Lower leg skin (tissue), 3 donors: Measurements from ENCODE around the gene CELF2.

ENCODE experiments used
- POLR2A ChIP-seq, 2 donors: fragments of 450-650 bp; IDR thresholded peaks; one replicate each; pipeline ENCODE4 v1.6.1; 2016 to 2017; ENCODE audit warnings: antibody characterized with exemption in 2 of 2, mild to moderate bottlenecking in 1 of 2, moderate library complexity in 1 of 2
- TF ChIP-seq, protein P1 (sequence below), 3 donors: fragments of 450-650 bp; IDR thresholded peaks; one replicate each; pipeline ENCODE4 v1.5.1; 2016; ENCODE audit warnings: antibody characterized with exemption in 3 of 3, mild to moderate bottlenecking in 3 of 3, moderate library complexity in 2 of 3

DNA sequence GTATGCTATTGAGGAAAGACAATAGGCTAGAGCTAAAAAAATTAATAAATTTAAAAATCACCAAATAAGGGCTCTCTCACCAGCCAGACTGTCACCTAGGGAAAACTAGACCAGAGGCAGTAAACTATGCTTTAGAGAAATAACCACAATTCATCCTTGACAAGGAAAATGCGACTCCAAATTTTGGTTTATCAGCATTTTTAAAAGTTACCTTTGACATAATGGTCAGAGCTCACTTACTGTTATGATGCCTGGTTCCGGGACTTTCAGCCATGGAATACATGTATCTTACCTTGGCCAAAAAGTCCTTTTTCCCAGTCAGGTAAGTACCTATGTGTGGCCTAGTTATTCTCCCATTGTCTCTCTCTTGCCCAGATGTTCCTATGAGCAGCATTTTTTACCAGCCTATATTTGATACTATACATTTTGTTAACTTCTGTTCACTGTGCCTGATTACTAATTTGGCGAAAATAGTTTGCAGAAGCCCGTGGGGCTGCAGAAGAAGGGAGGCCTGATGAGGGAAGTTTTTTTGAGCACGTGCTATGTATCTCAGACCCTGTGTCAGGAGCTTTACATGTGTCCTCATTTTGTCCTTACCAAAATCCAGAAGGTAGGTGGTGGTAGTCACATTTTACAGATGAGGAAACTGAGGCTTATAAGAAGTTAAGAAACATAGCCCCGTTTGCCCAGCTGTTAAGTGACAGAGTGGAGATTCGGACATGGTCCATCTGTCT lies 149.7 kb downstream of the CELF2 start:
- TF ChIP-seq, protein P1, sequence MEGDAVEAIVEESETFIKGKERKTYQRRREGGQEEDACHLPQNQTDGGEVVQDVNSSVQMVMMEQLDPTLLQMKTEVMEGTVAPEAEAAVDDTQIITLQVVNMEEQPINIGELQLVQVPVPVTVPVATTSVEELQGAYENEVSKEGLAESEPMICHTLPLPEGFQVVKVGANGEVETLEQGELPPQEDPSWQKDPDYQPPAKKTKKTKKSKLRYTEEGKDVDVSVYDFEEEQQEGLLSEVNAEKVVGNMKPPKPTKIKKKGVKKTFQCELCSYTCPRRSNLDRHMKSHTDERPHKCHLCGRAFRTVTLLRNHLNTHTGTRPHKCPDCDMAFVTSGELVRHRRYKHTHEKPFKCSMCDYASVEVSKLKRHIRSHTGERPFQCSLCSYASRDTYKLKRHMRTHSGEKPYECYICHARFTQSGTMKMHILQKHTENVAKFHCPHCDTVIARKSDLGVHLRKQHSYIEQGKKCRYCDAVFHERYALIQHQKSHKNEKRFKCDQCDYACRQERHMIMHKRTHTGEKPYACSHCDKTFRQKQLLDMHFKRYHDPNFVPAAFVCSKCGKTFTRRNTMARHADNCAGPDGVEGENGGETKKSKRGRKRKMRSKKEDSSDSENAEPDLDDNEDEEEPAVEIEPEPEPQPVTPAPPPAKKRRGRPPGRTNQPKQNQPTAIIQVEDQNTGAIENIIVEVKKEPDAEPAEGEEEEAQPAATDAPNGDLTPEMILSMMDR (IDR thresholded peaks at IDR 0.05): no peak
- no peak for TF ChIP-seq POLR2A (IDR thresholded peaks at IDR 0.05)
